Amygdala (tissue), 56 donors: ENCODE measurements around the gene HMOX2.
A peak's percentile ranks its signal among the peaks of the same experiment; 100 is the strongest.

ENCODE experiments used
- DNase-seq, 56 donors: peaks; one replicate each; lab custom pipeline; 2025; lab: John Stamatoyannopoulos, UW

HMOX2 gene

GRCh38 chr16:4475880-4476788 is at the start of gene HMOX2:
TSS of gene HMOX2 (plus strand) at chr16:4476398. CDS start at chr16:4505525, 29,127 bp downstream.
- DNase-seq, result peak; percentile 26 to 96 (median 86)

DNA sequence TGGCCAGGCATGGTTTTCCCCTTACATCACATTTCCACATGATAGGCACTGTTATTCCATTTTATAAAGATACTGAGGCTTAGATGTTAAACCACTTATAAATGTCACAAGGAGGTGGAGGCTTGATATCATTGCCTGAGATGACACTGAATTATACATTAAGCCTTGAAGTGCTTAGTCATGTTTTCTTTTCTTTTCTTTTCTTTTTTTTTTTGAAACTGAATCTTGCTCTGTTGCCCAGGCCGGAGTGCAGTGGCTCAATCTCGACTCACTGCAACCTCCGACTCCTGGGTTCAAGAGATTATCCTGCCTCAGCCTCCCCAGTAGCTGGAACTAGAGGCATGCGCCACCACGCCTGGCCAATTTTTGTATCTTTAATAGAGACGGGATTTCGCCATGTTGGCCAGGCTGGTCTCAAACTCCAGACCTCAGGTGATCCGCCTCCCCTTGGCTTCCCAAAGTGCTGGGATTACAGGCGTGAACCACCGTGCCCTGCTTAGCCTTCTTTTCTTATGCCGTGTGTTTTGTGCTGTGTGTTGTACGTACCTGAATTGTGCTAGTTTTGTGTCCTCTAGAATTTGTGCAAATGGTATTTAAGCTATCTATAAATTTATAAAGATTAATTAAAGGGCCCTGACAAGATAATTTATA is 49.4 kb upstream of the HMOX2 start:
- no peak for DNase-seq

DNA sequence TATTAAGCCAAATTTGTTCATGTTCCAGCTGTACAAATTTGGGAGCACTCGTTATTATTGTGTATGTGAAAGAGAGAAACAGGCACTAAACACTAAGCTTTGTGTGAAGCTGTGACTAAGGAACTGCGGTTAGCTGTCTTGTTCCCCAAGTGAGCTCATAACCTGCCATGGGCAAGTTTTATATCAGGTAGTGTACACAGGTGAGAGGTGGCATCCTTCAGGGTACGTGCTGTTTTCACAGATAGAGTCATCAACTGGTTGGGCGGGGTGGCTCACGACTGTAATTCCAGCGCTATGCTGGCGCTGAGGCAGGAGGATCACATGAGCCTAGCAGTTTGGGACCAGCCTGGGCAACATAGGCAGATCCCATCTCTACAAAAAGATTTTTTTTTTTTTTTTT is 47.7 kb upstream of the HMOX2 start:
- DNase-seq, result no peak

DNA sequence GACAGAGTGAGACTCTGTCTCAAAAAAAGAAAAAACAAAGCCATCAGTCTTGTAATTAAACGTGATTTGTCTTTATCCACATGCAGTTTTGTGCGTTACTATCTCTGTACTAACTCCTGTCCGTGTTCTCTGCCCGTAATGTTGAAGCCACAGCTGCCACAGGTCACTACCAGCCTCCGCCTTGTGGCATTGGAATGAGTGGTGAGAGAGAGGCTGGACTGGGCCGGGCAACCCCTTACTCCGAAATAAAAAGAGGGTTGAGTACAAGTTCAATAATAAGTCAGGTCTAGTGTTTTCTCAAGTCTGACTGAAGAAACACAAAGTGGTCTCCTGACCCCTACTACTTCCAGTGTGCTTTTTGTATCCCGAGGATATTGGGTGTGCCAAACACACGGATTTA is 45.2 kb upstream of the HMOX2 start:
- DNase-seq, result no peak

- no peak for DNase-seq
Observed at GRCh38 chr16:4433228-4433627, 43.0 kb upstream of the HMOX2 start.

DNA sequence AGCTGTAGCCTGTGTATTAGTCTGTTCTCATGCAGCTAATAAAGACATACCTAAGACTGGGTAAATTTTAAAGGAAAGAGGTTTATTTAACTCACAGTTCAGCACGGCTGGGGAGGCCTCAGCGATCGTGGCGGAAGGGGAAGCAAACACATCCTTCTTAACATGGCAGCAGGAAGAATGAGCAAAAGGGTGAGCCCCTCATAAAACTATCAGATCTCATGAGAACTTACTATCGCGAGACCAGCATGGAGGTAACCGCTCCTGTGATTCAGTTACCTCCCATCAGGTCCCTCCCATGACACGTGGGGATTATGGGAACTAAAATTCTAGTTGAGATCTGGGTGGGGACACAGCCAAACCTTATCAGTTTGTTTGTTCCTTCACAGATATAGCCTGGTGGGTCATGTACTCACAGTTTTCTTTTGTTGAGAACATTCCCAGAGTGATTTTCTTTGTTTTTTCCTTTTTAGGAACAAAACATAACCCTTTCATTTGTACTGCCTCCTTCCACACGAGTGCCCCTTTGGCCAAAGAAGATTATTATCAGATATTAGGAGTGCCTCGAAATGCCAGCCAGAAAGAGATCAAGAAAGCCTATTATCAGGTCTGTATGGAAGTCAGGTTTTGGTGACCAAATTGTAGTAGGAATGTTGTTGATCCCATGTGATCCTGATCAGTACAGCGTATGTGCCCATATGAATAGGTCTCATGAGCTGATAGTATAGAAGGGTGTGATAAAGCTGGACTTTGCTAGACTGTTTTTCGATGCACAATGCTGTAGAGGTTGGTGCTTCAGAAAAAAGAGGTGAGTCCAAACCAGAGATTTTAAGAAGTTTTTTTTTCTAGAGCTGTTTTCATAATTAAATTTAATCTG is 42.0 kb upstream of the HMOX2 start:
- DNase-seq, result no peak

- DNase-seq, result no peak
Observed at GRCh38 chr16:4435337-4436067, 40.7 kb upstream of the HMOX2 start.

DNA sequence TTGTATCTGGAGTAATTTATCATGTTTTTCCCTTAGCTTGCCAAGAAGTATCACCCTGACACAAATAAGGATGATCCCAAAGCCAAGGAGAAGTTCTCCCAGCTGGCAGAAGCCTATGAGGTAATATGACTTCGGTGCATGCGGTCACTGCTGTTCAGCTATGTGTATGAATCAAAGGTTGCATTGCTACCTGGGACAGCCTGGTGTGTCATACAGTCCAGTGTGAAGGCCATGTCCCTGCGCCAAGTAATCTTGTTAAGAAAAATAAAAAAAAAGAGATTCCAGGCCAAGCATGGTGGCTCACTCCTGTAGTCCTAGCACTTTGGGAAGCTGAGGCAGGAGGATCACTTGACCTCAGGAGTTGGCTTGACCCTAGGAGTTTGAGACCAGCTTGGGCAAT is 38.8 kb upstream of the HMOX2 start:
- no peak for DNase-seq

DNA sequence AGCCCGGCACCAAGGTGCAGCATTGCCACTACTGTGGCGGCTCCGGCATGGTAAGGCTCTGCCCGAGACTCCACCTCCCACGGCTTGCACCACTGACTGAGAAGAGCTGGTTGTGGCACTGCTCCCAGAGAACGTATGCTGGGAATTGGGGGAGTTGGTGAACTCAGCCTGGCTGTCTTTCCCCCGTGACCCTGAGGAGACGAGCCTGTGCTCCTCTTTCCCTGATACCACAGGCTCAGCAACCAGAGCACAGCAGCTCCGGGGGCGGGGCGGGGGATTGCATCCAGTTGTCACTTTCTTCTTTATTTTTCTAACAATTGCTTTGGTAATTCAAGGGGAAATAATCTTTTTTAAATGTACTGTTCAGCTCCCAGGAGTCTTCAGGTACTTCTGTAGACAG is 33.8 kb upstream of the HMOX2 start:
- peak in 1 of 56 donors; percentile 11 for DNase-seq

DNA sequence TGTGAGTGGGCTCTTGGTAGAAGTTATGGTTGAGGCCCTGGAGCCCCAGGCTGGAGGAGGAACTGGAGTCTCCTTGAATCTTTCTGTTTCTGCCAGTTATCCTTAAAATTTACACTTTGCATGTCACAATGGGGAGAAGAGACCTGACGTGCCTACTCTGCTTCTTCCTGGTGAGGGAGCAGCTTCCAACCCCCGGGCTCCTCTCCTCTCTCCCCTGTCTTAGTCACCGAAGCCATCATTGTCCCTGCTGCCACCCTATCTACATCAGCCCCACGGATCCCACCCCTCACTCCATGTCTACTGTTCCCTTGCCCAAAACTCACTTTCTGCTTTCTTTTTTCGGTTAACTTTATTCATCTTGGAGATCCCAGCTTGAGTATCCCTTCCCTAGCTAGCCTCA is 32.9 kb upstream of the HMOX2 start:
- DNase-seq, result no peak

- no peak for DNase-seq
Observed at GRCh38 chr16:4443986-4444385, 32.2 kb upstream of the HMOX2 start.

GRCh38 chr16:4450430-4450829 is 25.8 kb upstream of the HMOX2 start:
- DNase-seq, result no peak

DNA sequence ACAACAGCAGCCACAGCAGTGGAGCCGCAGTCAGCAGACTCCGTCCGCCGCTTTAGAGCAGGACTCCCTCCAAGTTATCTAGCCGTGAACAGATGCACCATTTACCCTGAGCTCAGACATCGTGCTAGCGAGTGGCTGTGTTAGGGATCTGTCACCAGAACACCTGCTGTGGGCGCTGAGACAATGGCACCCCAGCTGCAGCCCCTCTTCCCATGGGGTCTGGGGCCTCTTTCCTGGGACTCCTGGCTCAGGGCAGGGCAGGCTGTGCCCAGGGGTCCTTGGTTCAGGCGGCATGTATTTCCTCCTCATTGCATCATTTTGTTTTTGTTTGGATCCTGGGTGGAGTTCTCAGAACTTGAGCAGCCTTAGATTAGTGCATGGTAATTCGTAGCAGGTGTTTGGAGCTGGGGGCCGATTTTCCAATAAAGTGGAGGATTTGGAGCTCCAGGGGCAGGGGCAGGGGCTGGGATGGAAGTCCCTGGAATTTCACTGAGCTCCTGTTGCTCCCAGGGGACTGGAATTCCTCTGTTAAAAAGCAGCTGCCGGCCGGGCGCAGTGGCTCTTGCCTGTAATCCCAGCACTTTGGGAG is 25.2 kb upstream of the HMOX2 start:
- no peak for DNase-seq

GRCh38 chr16:4452674-4453073 is 23.5 kb upstream of the HMOX2 start:
- DNase-seq, result no peak

DNA sequence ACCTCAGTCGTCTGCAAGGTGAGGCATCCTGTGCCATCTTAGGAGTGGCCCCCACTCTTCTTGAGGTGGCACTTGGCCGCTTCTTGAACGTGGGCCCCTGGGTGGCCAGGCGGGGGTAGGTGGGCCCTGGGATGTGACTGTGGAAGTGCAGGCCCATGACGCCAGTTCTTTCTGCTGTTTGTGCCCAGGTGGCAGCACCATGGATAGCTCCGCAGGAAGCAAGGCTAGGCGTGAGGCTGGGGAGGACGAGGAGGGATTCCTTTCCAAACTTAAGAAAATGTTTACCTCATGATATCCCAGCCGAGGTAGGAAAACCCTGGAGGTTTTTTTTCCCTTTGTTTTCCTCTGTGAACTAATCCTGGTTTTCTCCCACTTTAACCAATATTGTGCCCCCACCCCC is 21.6 kb upstream of the HMOX2 start:
- DNase-seq, result no peak

DNA sequence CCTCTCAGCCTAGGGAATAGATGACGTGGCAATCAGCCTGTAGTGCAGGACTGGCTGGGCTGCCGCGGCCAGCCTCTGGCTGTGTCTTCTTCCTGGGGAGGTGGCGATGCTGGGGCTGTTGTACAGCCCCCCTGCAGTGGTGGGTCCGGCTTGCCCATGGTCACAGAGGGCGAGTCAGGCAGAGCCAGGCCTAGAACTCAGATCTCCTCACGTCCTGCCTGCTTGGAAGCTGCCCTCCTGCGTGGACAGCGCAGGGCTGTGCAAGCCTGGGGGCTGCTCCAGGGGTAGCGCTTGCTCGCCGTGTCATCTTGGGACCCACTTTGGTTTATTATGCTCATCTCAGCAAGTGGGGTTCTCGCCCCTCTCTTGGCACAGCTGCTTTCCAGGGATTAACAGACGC is 21.1 kb upstream of the HMOX2 start:
- DNase-seq, result no peak

GRCh38 chr16:4455951-4456350 is 20.2 kb upstream of the HMOX2 start:
- DNase-seq, result no peak

- DNase-seq, result peak in 1 of 56 donors; percentile 13
Observed at GRCh38 chr16:4460936-4461249, 15.3 kb upstream of the HMOX2 start.

GRCh38 chr16:4461250-4462085 is 14.7 kb upstream of the HMOX2 start:
- DNase-seq, result peak in 23 of 56 donors; percentile 4 to 76 (median 26)
